Cardiac septum (tissue), 1 donor: ENCODE data around the gene NIBAN1. TPM values are rescaled to one million over a fixed set of nuclear protein-coding genes. Genes with fewer than 3 reads are reported as not detected.

ENCODE experiments used
- DNase-seq: peaks from one replicate; pipeline ENCODE4 v3.0.0-alpha.2; 2020; ENCODE audit warnings: low spot score
- intact Hi-C: fragments of 100-400 bp; cut with DNase I; formaldehyde crosslinking; loops from one replicate; pipeline ENCODE4 v1.14.0; 2022
- total RNA-seq: library from RNA; stranded (reverse); fragmentation: NEBNext Ultra II Directional; extraction: Animal tissue kit (Norgen Biotek cat#: 25700); gene quantifications from one replicate; pipeline ENCODE4 v1.2.1, GENCODE V29; 2021
- donor health status: DM: no; HTN: no; CAD: no.

The NIBAN1 gene
- total RNA-seq, 1 donor from 2014 or later: 351 TPM

DNA sequence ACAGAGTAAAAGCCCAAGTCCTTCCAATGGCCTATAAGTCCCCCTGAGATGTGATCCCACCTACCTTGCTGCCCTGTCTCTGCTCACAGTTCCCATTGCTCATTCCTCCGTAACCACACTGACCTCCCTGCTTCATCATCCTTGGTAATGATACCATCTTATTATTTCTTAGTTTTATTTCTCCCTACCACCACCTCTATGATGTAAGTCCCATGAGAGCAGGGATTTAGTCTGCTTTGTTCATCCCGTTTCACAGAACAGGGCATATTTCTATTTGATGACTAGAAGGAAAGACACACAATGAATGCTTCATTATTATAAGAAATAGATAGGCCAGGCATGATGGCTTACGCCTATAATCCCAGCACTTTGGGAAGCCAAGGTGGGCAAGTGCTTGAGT lies 22.5 kb downstream of the NIBAN1 start:
- DNase-seq: no peak
- intact Hi-C loops: no loop called here

DNA sequence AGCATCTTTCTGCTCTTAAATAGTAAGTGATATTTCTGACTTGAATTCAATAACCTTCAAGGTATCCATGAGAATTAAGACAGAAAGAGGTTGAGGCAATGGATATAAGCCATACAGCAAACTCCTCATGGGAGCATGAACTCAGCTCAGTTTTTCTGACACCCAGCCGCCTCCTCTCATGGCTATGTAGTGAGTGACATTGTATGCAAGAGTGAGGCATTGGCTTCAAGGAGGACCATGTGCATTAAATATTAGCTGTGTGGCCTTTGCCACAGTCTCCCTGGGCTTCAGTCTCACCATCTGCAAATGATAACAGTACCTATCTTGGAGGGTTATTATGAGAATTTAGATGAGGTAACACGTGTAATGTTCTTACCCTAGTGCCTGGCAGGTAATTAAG lies 23.4 kb downstream of the NIBAN1 start:
- intact Hi-C loops: no loop called here
- no peak for DNase-seq

DNA sequence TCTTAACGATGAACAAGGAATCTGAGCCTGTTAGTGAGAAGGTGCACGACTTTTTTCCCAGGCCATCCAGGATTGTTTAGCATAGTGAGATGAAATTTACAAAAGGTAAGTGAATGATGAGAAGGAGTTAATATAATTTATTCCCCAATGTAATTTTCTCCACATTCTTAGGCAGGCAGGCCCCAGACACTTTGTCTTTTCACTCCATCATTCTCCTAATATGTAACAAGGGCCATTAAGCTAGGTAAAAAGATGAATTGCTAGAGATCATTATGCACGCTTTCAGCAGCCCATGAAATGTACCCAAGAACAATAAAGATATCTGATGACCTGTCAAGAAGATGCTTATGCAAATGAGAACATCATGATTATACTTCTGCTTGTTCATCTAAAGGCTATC lies 24.1 kb downstream of the NIBAN1 start:
- DNase-seq: no peak
- intact Hi-C loops: no loop called here

DNA sequence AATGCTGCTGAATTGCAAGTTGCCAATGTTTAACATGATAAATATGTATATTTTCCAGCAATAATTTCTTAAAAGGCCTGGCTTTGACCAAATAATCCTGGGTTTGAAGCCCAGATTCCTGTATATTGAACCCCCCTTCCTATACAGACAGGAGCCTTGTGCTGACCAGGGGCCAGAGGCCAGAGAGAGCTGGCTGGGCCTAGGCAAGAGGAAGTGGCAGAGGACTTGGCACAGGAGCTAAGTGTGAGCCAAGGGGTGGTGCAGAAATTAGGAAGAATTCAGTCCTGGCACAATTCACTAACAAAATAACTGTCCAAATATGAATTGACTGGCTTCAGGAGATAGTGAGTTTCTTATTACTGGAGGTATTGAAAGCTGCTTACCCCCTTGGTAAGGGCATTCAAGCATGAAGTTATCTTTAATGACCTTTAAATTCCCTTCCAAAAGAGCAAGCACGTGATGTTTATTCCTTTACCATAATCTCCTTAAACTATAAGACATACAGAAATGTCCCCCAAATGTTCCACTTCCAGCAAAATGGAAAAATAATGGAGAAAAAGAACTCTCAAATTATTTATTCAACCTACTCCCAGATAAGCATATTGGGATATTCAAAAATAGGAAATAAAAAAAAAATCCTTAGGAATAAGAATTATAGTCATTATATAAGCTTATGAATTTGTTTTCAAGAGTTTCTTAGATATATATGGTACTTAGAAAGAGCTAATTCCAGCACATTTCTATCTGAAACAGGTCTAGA lies 26.6 kb downstream of the NIBAN1 start:
- intact Hi-C loops: no loop called here
- DNase-seq: no peak

DNA sequence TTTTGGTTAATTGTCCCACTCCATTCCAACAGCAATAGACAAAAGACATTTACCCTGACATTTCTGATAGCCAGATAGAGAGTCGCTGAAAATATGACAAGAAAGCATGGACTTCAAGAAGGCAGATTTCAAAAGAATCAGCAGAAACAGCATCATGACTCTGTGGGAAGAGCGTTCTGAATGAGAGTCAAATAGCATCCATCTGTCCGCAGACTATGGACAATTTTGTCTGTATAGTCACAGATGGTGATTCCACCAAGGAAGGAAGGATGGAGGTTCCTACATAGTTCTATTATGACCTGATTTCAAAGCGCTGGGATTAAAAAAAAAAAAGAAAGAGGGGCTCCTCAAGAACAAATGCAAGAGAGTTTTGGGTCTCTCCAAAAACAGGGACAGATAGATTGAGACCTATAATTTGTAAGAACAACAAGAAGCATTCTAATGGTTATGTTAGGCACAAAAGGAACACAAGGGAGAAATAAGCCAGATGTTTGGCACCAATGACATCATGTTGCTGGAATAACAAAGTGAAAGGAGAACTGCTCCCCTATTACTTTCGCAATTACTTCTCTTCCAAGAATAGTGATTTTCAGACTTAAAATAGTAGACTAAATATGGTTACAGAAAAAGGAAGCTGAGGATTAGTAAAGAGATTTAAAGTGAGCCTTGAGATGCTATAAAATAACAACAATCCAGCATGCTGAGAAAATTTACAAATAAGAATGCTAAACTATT lies 28.5 kb downstream of the NIBAN1 start:
- intact Hi-C loops: no loop called here

DNA sequence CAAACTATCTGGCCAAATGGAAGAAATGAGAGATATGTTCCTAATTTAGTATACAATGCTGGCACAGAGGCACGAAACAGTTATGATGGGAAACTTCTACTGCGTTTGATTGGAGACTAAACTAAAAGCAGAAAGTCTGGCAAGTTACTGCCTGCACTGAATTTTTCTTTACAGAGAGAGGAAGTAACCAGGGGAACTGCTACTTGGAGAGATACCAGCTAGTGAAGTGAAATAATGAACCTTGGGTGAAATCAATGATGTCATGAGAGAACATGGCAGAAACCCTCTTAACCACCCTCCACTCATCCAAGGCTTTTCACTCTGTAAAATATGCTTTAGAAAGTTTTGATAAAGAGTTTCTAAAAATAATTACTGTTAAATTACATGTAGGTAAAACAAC lies 29.3 kb downstream of the NIBAN1 start:
- intact Hi-C loops: no loop called here
- no peak for DNase-seq

More for the DNA sequence above, 28.5 kb downstream of the NIBAN1 start:
- no peak for DNase-seq

DNA sequence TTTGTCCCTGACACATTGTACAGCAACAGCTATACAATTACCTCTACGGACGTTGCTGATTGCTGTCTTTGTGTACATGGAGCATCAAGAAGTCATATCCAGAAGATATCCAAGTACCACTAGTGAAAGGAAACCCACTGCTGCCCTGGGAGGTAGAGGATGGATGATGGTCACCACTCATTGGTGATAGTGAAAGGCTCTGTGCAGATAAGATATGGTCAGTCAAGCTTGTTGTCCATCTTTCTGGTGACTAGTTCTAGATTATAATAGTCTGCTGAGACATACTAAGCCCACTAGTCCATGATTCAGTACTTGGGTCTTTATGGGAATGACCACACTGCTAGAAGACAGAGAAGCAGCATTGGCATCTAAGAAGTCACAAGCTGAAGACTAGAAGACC lies 30.3 kb downstream of the NIBAN1 start:
- DNase-seq: no peak
- intact Hi-C loops: no loop called here

DNA sequence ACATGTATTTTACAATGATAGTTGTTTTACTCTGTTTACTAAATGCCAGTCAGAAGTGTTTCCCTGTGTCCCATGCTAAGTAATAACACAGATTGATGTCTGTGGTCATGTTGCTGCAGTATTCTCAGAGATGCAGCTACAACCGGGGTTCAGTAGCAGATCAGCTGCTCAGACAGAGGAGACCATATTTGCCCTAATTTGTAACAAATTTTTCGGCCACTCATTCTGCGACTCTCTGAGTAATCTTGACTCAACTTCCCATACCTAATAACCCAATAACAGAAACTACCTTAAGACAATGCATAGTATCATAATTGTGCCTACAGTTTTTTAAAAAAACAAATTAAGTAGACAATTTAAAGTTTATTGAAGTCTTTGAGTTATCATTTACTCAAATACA lies 32.6 kb downstream of the NIBAN1 start:
- DNase-seq: no peak
- intact Hi-C loops: no loop called here

DNA sequence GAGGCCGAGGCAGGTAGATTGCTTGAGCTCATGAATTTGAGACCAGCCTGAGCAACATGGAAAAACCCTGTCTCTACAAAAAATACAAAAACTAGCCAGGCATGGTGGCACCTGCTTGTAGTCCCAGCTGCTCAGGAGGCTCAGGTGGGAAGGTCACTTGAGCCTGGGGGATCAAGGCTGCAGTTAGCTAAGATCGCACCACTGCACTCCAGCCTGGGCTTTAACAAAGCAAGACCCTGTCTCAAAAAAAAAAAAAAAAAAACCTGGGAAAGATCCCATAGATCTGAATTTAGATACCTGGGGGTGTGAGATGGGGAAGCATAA lies 32.9 kb downstream of the NIBAN1 start:
- intact Hi-C loops: no loop called here

DNA sequence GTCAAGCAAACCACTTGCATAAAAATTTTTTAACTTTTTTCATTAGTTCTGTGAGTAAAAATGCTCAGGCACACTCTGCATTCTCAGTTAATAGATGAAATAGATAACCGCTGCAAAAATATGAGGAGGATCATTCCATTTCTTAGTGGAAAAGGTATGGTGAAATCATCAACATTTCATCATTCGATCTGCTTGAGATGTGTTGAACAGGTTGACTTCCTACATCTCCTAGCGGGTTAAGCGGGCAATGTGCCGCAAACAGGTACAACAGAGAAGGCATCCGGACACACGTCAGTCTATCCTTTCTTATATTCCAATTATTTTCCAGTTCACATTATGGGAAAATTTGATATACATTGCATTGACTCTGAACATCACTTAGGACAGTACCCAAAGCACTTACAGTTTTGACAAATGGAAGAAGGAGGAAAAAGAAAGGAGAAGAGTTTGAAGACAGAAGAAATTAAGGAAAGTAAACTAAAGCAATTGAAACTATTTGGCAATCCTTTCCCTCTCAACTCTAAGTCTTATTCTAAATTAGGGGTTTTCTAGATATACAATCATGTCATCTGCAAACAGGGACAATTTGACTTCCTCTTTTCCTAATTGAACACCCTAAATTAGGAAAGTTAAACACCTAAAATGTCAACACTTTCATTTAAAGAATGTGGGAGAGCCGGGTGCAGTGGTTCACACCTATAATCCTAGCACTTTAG lies 33.5 kb downstream of the NIBAN1 start:
- DNase-seq: no peak
- intact Hi-C loops: no loop called here

More for the DNA sequence above, 32.9 kb downstream of the NIBAN1 start:
- no peak for DNase-seq

DNA sequence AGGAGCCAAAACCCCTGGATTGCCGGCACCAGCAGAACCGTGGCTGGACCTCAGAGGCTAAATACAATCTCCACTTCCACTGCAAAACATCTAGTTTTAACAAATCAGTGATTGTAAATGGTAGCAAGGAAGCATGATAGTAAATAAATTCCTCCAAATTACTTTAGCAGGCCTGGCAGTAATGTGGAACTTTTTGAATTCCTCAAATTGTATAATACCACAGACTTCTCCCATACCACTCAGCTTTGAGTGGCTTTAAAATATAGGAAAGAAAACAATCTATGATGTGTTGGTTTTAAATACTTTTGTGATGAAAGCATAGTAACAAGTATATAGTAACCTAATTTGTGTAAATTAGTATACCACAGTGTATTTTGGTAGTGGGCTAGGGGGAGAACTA lies 34.1 kb downstream of the NIBAN1 start:
- no peak for DNase-seq
- intact Hi-C loops: no loop called here

DNA sequence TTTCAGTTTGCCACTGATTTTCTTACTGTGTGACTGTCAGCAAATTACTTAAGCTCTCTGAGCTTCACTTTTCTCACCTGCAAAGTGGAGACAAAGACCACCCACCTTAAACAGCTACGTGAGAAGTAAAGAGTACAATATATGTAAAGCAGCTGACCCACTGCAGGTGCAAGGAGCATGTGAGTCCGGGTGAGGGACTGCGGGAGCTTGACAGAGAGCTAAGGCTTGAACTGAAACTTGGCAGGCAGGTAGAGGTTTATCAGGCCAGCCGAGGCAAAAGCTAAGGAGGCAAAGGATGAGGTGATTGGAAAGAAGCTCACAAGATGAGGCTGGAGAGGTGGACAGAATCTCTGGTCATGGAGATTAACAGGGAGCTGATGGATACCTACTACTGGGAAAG lies 36.6 kb downstream of the NIBAN1 start:
- intact Hi-C loops: no loop called here
- no peak for DNase-seq

DNA sequence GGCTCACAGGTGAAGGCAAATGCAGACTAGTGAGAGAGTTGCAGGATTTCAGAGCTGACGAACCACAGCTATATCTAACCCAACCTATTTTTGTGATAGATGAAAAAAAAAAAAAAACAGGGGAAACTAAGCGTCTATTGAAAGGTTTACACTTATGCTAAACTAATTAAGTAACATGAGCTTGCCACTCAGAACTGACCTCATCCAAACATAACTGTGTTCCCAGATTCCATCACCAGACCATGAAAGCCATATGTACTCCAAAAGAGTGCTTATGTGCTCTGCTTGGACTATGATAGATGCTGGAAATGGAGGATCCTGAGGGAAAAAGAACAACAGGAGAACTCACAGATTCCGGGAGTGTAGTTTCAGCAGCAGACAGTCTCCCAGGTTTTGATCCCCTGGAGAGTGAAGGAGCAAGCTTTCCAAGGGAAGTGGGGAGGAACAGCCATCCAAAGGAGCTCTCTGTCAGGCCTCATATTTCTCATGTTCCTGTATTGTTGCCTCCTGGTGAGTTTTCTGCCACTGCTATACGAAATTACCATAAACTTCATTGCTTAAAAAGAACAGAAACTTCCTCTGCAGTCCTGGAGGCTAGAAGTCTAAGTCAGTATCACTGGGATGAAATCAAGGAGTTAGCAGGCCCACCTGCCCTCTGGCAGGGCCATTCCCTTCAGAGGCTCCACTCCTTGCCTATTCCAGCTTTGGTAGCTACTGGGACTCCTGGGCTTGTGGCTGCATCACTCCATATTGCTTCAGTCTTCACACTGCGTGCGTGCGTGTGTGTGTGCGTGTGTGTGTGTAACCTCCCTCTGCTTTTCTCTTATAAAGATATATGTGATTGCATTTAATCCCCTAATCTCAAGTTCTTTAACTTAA lies 38.1 kb downstream of the NIBAN1 start:
- intact Hi-C loops: no loop called here
- DNase-seq: no peak

DNA sequence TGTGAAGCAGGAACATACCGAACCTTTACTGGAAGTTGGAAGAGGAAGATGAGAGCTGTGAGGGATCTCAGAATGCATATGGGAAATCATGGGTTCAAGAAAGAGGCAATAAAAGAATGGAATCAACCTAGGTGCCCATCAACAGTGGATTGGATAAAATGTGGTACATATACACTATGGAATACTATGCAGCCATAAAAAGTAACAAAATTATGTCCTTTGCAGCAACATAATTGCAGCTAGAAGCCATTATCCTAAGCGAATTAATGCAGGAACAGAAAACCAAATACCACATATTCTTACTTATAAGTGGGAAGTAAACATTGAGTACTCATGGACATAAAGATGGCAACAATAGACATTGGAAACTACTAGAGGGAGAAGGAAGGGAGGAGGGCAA lies 40.4 kb downstream of the NIBAN1 start:
- intact Hi-C loops: no loop called here
- DNase-seq: no peak

DNA sequence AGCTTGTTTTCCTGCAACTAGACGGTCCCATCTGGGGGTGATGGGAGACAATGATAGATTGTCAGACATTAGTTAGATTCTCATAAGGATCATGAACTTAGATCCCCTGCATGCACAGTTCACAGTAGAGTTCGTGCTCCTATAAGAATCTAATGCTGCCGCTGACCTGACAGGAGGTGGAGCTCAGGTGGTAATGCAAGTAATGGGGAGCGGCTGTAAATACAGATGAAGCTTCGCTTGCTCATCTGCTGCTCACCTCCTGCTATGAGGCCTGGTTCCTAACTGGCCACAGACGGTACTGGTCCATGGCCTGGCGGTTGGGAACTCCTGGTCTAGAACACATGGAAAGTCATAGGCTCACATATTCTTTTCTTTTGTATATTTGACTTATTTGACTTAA lies 42.0 kb downstream of the NIBAN1 start:
- intact Hi-C loops: no loop called here
- DNase-seq: no peak

DNA sequence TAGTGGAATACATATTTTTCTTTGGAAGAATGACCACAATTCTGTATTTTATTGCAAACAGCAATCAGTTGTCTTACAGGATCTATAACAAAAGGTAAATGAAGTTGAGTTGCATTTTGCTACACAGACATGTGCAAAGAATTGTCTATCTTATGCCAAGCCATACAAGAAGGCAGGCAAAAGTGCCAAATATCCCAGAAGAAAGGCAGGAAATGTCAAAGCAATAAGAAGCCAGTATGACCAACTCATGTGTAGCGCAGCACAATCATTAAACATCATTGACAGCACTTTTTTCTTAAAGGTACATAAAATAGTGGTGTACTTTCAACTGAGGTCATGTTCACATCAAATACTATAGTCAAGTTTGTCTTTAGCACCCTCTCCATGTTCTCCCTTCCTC lies 42.7 kb downstream of the NIBAN1 start:
- intact Hi-C loops: no loop called here
- DNase-seq: no peak

DNA sequence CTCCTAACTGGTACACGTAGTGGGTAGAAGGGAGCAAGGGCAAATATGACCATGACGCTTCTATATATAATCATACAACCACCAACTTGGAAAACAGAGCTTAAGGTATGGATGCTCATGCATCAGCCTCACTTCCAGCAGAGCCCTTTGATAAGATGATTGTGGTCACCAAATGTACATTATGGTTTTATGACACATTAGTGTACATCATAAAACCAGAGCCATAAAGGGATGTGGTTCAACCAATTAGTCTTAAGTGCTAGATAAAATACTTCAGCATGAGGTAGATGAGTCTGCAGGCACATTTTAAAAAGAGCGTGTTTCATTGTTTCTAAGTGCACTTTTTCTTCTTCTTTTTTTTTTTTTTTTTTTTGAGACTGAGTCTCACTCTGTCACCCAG lies 43.7 kb downstream of the NIBAN1 start:
- intact Hi-C loops: no loop called here

DNA sequence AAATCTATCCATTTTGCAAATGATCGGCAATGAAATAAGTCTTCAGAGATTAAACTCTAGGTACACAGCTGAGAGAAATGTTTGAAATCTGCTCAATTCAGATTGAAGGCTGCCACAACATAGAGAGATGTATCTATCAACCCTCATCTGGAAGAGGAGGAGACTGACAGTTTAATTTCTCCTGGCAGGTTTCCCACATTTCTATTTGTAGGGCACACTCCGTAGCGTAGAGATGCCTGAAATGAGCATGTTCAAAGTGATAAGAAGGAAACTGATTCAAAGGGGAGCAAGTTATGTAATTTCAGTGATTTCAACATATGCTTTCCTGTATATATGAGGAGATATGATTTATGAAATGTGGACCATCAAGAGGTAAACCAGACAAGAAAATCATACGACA lies 44.1 kb downstream of the NIBAN1 start:
- DNase-seq: no peak
- intact Hi-C loops: no loop called here

More for the DNA sequence above, 43.7 kb downstream of the NIBAN1 start:
- no peak for DNase-seq

DNA sequence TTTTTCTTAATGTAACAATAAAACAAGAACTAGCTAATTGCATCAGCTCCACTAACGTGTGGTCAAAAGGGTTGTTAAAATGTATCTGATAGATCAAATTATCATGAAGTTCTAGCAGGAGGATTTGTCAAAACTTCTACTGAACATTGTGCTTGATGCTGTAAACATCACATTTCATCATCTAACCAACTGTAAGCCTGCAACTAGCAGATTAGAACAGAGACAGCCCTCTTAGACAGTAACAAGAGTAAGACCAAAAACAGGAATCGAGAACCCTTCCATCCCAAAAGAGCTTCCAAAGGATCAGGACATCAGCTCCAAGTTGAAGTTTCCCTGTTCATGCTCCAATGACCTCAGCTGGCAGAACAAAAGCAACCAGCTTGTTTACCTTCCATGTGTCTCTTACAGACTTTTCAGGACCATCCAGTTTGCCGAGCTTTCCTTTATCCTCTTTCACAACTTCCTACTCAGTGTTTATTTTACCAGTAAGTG lies 44.6 kb downstream of the NIBAN1 start:
- intact Hi-C loops: no loop called here
- no peak for DNase-seq

DNA sequence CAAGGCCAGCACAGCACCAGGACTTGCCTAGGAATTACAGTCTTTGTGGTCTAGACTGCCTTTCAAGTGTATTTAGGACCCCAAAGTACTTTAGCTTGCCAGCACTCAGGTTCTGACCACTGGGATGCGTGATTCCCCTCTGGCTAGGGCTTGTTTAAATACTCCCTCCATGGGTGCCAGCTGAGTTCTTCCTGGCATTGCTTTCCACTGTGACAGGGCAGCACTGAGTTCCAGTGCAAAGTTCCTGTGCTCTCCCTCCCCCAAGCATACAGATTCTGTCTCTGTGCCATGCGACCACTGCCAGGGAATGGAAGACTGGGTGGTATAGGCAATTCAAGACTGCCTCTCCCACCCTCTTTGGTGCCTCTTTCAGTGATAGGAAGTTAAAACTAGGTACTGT lies 45.9 kb downstream of the NIBAN1 start:
- no peak for DNase-seq
- intact Hi-C loops: no loop called here
